GM12878 (cell line): ENCODE results near the gene ST7. TPM values are rescaled to one million over a fixed set of nuclear protein-coding genes. Genes with fewer than 3 reads are reported as not detected.
A peak's percentile ranks its signal among the peaks of the same experiment; 100 is the strongest.

Experiments used
- ATAC-seq: fragments of 200-7000 bp; cut with Tn5 transposase; 3 replicates; pipeline ENCODE4 v1.9.1; 2020; ENCODE audit warnings: mild to moderate bottlenecking, moderate library complexity
- BruUV-seq: library from RNA; stranded (reverse); fragments of 400-500 nt; replicated peaks from 2 replicates; lab custom pipeline; 2021; lab: Mats Ljungman, UMichigan
- CTCF ChIA-PET: fragments of 300-600 bp; sonication (Branson Sonifier 250); formaldehyde crosslinking; extraction: SDS; loops from one replicate; lab custom pipeline; 2021; ENCODE audit warnings: inconsistent platforms; lab: Yijun Ruan, JAX
- POLR2A ChIA-PET: fragments of 350-600 bp; formaldehyde crosslinking; extraction: SDS; loops from one replicate; lab custom pipeline; 2021; ENCODE audit warnings: inconsistent platforms; lab: Charles Lee
- RAD21 ChIA-PET: fragments of 300-600 bp; sonication (Branson Sonifier 250); formaldehyde crosslinking; loops from one replicate; lab custom pipeline; 2023; ENCODE audit warnings: antibody characterized with exemption; ENCODE audit not compliant: unreplicated experiment; lab: Charles Lee
- SMC1A ChIA-PET: fragments of 300-600 bp; sonication (Branson Sonifier 250); formaldehyde crosslinking; loops from one replicate; lab custom pipeline; 2023; ENCODE audit not compliant: unreplicated experiment, uncharacterized antibody; lab: Charles Lee
- DNase-seq: peaks from one replicate; pipeline ENCODE4 v3.0.0-alpha.2; 2011; ENCODE audit warnings: low read depth, low spot score
- FAIRE-seq: peaks from 3 replicates; lab custom pipeline; 2011; peaks lifted over from hg19 to GRCh38; lab: Jason Lieb, UNC
- H2AFZ ChIP-seq: 2 replicates; pipeline ENCODE4 v1.6.0; 2011; ENCODE audit warnings: low read depth, low read length, control low read depth; ENCODE audit not compliant: control insufficient read depth
- H3K27ac ChIP-seq: 2 replicates; pipeline ENCODE4 v1.5.1; 2011; ENCODE audit warnings: control low read depth; ENCODE audit not compliant: control insufficient read depth, insufficient read depth
- H3K27me3 ChIP-seq, 2 experiments: replicated peaks in 1 of 2; 2 replicates each; pipeline versions ENCODE4 v1.6.0 to v1.6.1; 2011; ENCODE audit warnings: low read length in 1 of 2; ENCODE audit not compliant: control insufficient read depth in 2 of 2, insufficient read depth in 2 of 2
- H3K36me3 ChIP-seq, 2 experiments: 2 replicates each; pipeline ENCODE4 v1.5.1; 2011; ENCODE audit warnings: low read length in 1 of 2; ENCODE audit not compliant: control insufficient read depth in 2 of 2, insufficient read depth in 2 of 2
- H3K4me1 ChIP-seq: 2 replicates; pipeline ENCODE4 v1.6.1; 2011; ENCODE audit warnings: mild to moderate bottlenecking, low read length, moderate library complexity, mixed read lengths; ENCODE audit not compliant: control insufficient read depth, insufficient read depth
- H3K4me2 ChIP-seq: 2 replicates; pipeline ENCODE4 v1.6.0; 2011; ENCODE audit warnings: control low read depth; ENCODE audit not compliant: control insufficient read depth, insufficient read depth
- H3K4me3 ChIP-seq: fragments of 200-600 bp; sonication (generic); 2 replicates; pipeline ENCODE4 v1.5.1; 2016
- H3K79me2 ChIP-seq: 2 replicates; pipeline ENCODE4 v1.6.0; 2011; ENCODE audit warnings: low read length; ENCODE audit not compliant: control insufficient read depth, insufficient read depth
- H3K9ac ChIP-seq: 2 replicates; pipeline ENCODE4 v1.8.0; 2011; ENCODE audit warnings: low read length, control low read depth, mixed read lengths; ENCODE audit not compliant: control insufficient read depth, insufficient read depth
- H3K9me3 ChIP-seq: replicated peaks from 3 replicates; pipeline ENCODE4 v1.5.1; 2011; ENCODE audit warnings: mild to moderate bottlenecking, low read length; ENCODE audit not compliant: control insufficient read depth, insufficient read depth
- H4K20me1 ChIP-seq: 2 replicates; pipeline ENCODE4 v1.6.0; 2011; ENCODE audit not compliant: control insufficient read depth, insufficient read depth
- BMI1 ChIP-seq: fragments of 450-650 bp; IDR thresholded peaks from 2 replicates; pipeline ENCODE4 v1.6.1; 2016; ENCODE audit warnings: mild to moderate bottlenecking, moderate library complexity, borderline replicate concordance
- KDM1A ChIP-seq: fragments of 200-600 bp; sonication (generic); IDR thresholded peaks from 2 replicates; pipeline ENCODE4 v1.6.1; 2016; ENCODE audit warnings: borderline replicate concordance
- ZNF622 ChIP-seq: fragments of 450-650 bp; IDR thresholded peaks from 2 replicates; pipeline ENCODE4 v1.6.1; 2017; ENCODE audit warnings: mild to moderate bottlenecking, inconsistent platforms
- WGBS: methylation state at CpG from one replicate; pipeline ENCODE4 v1.1.6; 2016; ENCODE audit warnings: low lambda C conversion rate; ENCODE audit not compliant: insufficient replicate concordance, insufficient coverage; ENCODE audit errors: missing lambda C conversion rate; 5-methylcytosine and 5-hydroxymethylcytosine counted together
- in situ Hi-C: fragments of 300-500 bp; cut with MboI; formaldehyde crosslinking; loops from 9 replicates; pipeline ENCODE4 v1.14.3; 2018; ENCODE audit warnings: mixed read lengths
- intact Hi-C: fragments of 100-400 bp; cut with micrococcal nuclease; formaldehyde crosslinking; loops from one replicate; pipeline ENCODE4 v1.14.2; 2022; ENCODE audit not compliant: unreplicated experiment
- polyA plus RNA-seq, 11 experiments: library from polyadenylated mRNA; depleted of rRNA in 4 of 11; unstranded in 6 of 11; stranded (reverse) in 5 of 11; fragments of >200 nt; fragmentation: Nextera tagmentation in 4 of 11; fragmentation: Illumina TruSeq in 1 of 11; extraction: Ambion mirVana in 4 of 11; extraction: Trizol in 1 of 11; gene quantifications; 1 replicate in 1 of 11; 2 replicates in 10 of 11; pipeline versions ENCODE4 v1.2.1 to v1.2.3, GENCODE V29; 2011 to 2016; ENCODE audit warnings: inconsistent platforms in 2 of 11, missing spikeins in 2 of 11, low read depth in 1 of 11
- total RNA-seq, 4 experiments: library from RNA; depleted of rRNA in 3 of 4; stranded (reverse); fragments of >200 nt in 3 of 4; fragmentation: Illumina TruSeq in 1 of 4; extraction: Trizol in 1 of 4; gene quantifications; 2 replicates each; pipeline versions ENCODE4 v1.2.1 to v1.2.3, GENCODE V29; 2013 to 2021
- TF ChIP-seq, protein P1 (sequence below): IDR thresholded peaks from 2 replicates; pipeline ENCODE4 v1.6.1; 2011; ENCODE audit warnings: mild to moderate bottlenecking, low read depth, low read length, moderate library complexity; ENCODE audit not compliant: insufficient replicate concordance

The ST7 gene
- total and polyA plus RNA-seq, 10 of the 15 experiments (the other 5 are each of a cell fraction or from before 2014, with no cell fraction given), result 27.7 to 76.4 (median 53.6) TPM

DNA sequence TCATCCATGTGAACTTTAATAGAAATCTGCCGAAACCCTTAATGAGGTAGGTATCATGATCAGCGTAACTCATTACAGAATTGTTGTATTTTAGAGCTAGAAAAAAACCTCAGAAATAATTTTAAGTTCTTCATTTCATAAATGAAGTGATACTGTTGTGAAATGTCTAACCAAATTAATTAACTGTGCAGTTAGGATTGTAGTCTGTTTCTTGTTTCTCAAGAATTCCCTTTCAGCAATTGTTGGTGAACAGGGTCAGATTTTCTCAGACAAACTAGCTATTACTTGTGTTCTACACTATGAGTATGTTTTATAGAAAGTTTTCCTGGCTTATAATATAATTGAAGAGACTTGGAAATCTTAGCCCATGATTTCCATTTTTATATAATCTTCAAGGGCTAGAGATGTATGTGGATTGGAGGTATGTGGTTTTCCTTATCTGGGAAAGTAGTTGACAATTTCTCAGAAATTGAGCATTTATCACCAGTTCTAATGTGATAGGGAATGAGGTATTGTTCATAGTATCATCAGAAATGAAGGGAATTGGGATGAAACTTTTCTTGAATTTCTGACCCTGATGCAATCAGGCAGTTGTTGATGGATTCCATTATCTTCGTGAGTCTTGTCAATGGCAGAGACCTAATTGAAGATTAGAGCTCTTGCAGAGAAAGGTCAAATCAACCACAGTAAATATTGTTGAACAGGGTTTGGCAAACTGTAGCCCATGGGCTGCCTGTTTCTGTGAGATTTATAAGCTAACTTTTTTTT, 55.0 kb downstream of the ST7 start:
- no peaks in the 10 kb centered on the region for H3K9me3 ChIP-seq
- ChIA-PET POLR2A (interaction anchor here (0.6 to 1.6 kb wide), 8 partner anchors 9 to 103 kb away, joined by 3 to 6 read pairs (median 4); no protein-coding TSS in a partner anchor), SMC1A (interaction anchor here (0.7 to 11.1 kb wide), 17 partner anchors 8 to 128 kb away, joined by 3 to 223 read pairs (median 4); no protein-coding TSS in a partner anchor), CTCF (interaction anchor here (0.8 to 10.7 kb wide), 10 partner anchors 8 to 118 kb away, joined by 3 to 287 read pairs (median 4); no protein-coding TSS in a partner anchor), RAD21 (interaction anchor here (0.6 to 9.2 kb wide), 11 partner anchors 14 to 937 kb away, joined by 3 to 112 read pairs (median 5); no protein-coding TSS in a partner anchor)
- H3K4me2 ChIP-seq, result 0 out of 2 replicates have a peak overlapping the region, but pooled peaks have one; percentile 14
- TF ChIP-seq KDM1A (no peak), BMI1 (no peak), ZNF622 (no peak)
- TF ChIP-seq, protein P1, sequence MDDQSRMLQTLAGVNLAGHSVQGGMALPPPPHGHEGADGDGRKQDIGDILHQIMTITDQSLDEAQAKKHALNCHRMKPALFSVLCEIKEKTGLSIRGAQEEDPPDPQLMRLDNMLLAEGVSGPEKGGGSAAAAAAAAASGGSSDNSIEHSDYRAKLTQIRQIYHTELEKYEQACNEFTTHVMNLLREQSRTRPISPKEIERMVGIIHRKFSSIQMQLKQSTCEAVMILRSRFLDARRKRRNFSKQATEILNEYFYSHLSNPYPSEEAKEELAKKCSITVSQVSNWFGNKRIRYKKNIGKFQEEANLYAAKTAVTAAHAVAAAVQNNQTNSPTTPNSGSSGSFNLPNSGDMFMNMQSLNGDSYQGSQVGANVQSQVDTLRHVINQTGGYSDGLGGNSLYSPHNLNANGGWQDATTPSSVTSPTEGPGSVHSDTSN, result no peak
- ATAC-seq (no peak), FAIRE-seq (no peak), DNase-seq (no peak)
- no peaks in the 10 kb centered on the region for H3K36me3 ChIP-seq
- no peaks in the 10 kb centered on the region for H3K27me3 ChIP-seq
- in situ Hi-C loops, result no loop called here
- peaks cover 62% of the 10 kb centered on the region for H3K79me2 ChIP-seq
- BruUV-seq, result no TSS peak
- H3K9ac ChIP-seq, result no peak overlapping the region
- H3K27ac ChIP-seq, result peak overlapping the region; percentile 35; the same call in 1 of the 2 replicates
- WGBS, result 100% methylated on average over 3 of the region's 3 CpGs
- no peaks in the 10 kb centered on the region for H4K20me1 ChIP-seq
- intact Hi-C loops, result no loop called here
- no peak overlapping the region for H3K4me3 ChIP-seq
- H2AFZ ChIP-seq, result no peak overlapping the region
- peaks cover 46% of the 10 kb centered on the region for H3K4me1 ChIP-seq
